SU-DHL-6 (cell line): Measurements from ENCODE around the gene GLO1.

Experiments
- EZH2phosphoT487 ChIP-seq: fragments of 200-600 bp; sonication (generic), shearing (Covaris generic); conservative IDR thresholded peaks from 2 replicates; pipeline ENCODE4 v1.6.1; 2018; ENCODE audit warnings: mild to moderate bottlenecking, antibody characterized with exemption, low read length, moderate library complexity, mixed read lengths
- TF ChIP-seq, protein P1 (sequence below): fragments of 200-600 bp; sonication (generic); IDR thresholded peaks from one replicate; pipeline ENCODE4 v1.5.1; 2017; ENCODE audit warnings: antibody characterized with exemption, mild to moderate bottlenecking, low read length, moderate library complexity; ENCODE audit not compliant: insufficient read depth, poor library complexity, severe bottlenecking

DNA sequence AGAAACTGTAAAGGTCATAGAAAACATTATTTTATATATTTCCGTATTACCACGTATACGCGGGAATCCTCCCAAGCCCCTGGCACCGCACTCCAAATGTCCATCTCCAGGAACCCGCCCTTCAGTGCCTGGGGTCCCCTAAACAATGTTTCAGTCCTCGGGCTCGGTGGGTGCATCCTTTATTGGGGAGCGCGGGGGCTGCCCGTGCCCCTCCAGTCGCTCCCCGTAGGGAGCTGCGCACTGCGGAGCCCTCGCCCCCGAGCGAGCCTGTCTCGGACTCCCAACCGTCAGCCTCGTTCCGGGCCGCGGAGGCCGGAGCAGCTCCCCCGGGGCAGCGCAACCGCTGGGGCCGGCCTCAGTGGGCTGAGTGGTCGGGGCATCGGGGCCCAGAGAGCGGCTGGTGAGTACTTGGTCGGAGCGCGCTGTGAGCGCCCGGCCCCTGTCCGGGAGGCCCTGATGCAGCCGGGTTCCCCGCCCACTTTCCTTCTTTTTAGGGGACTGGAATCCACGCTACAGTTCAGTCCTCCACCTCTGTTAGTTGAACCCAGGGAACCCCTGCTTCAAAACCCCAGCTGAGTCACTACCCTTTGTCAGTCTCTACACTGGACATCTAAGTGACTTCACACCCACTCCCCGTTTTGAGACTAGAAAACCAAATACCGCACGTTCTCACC, 12.2 kb upstream of the GLO1 start, which contains the start of gene DNAH8:
- TF ChIP-seq, protein P1, sequence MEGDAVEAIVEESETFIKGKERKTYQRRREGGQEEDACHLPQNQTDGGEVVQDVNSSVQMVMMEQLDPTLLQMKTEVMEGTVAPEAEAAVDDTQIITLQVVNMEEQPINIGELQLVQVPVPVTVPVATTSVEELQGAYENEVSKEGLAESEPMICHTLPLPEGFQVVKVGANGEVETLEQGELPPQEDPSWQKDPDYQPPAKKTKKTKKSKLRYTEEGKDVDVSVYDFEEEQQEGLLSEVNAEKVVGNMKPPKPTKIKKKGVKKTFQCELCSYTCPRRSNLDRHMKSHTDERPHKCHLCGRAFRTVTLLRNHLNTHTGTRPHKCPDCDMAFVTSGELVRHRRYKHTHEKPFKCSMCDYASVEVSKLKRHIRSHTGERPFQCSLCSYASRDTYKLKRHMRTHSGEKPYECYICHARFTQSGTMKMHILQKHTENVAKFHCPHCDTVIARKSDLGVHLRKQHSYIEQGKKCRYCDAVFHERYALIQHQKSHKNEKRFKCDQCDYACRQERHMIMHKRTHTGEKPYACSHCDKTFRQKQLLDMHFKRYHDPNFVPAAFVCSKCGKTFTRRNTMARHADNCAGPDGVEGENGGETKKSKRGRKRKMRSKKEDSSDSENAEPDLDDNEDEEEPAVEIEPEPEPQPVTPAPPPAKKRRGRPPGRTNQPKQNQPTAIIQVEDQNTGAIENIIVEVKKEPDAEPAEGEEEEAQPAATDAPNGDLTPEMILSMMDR: no peak
- TF ChIP-seq EZH2phosphoT487: no peak
